GM23338 (cell line): ENCODE results near the gene HNRNPF. TPM values are rescaled to one million over a fixed set of nuclear protein-coding genes. Genes with fewer than 3 reads are reported as not detected.
"Not testable (repeated sequence)": the region's sequence is repeated elsewhere in the genome, so short reads cannot be mapped to it uniquely, and the experiment has no call there.

ENCODE experiments used
- ATAC-seq: fragments of 200-7000 bp; cut with Tn5 transposase; 3 replicates; pipeline ENCODE4 v1.9.1; 2020
- DNase-seq: peaks from one replicate; pipeline ENCODE4 v3.0.0-alpha.2; 2015; ENCODE audit warnings: low spot score
- H2AFZ ChIP-seq: fragments of 200-600 bp; sonication (generic); 2 replicates; pipeline ENCODE4 v1.8.0; 2016; ENCODE audit warnings: antibody characterized with exemption, mild to moderate bottlenecking, moderate library complexity
- H3F3A ChIP-seq: fragments of 200-600 bp; sonication (generic); replicated peaks from 2 replicates; pipeline ENCODE4 v1.8.0; 2017; ENCODE audit warnings: antibody characterized with exemption, mixed run types, low read depth
- H3K27ac ChIP-seq: fragments of 200-600 bp; sonication (generic); 2 replicates; pipeline ENCODE4 v1.6.1; 2016; ENCODE audit warnings: low read depth
- H3K27me3 ChIP-seq: fragments of 200-600 bp; sonication (generic); 2 replicates; pipeline ENCODE4 v1.8.0; 2016; ENCODE audit warnings: mild to moderate bottlenecking, mixed run types, moderate library complexity; ENCODE audit not compliant: insufficient read depth
- H3K36me3 ChIP-seq: fragments of 200-600 bp; sonication (generic); 2 replicates; pipeline ENCODE4 v1.8.0; 2016; ENCODE audit warnings: mild to moderate bottlenecking; ENCODE audit not compliant: insufficient read depth
- H3K4me1 ChIP-seq: fragments of 200-600 bp; sonication (generic); 2 replicates; pipeline ENCODE4 v1.8.0; 2016; ENCODE audit warnings: mild to moderate bottlenecking, moderate library complexity; ENCODE audit not compliant: insufficient read depth
- H3K4me2 ChIP-seq: fragments of 200-600 bp; sonication (generic); 2 replicates; pipeline ENCODE4 v1.7.1; 2017; ENCODE audit warnings: mixed run types
- H3K4me3 ChIP-seq: fragments of 200-600 bp; sonication (generic); 2 replicates; pipeline ENCODE4 v1.6.1; 2016; ENCODE audit warnings: mixed run types
- H3K79me2 ChIP-seq: fragments of 200-600 bp; sonication (generic); replicated peaks from 2 replicates; pipeline ENCODE4 v1.8.0; 2017; ENCODE audit warnings: mild to moderate bottlenecking; ENCODE audit not compliant: insufficient read depth
- H3K9me2 ChIP-seq: fragments of 200-600 bp; sonication (generic); 2 replicates; pipeline ENCODE4 v1.8.0; 2017; ENCODE audit not compliant: insufficient read depth
- H4K20me1 ChIP-seq: fragments of 200-600 bp; sonication (generic); replicated peaks from 2 replicates; pipeline ENCODE4 v1.8.0; 2017; ENCODE audit warnings: mild to moderate bottlenecking; ENCODE audit not compliant: insufficient read depth
- H3K27ac Mint-ChIP-seq: 2 replicates; pipeline ENCODE4 v1.8.0; 2020; ENCODE audit warnings: inconsistent platforms, mild to moderate bottlenecking, moderate library complexity, mixed read lengths
- H3K27me3 Mint-ChIP-seq: 3 replicates; pipeline ENCODE4 v1.8.0; 2022; ENCODE audit warnings: low read depth, mild to moderate bottlenecking, moderate library complexity, mixed read lengths, inconsistent platforms; ENCODE audit not compliant: insufficient read depth, poor library complexity
- H3K36me3 Mint-ChIP-seq: 3 replicates; pipeline ENCODE4 v1.8.0; 2021; ENCODE audit warnings: low read depth, mild to moderate bottlenecking, inconsistent platforms, moderate library complexity, mixed read lengths
- H3K4me1 Mint-ChIP-seq: 3 replicates; pipeline ENCODE4 v1.8.0; 2020; ENCODE audit warnings: mild to moderate bottlenecking, inconsistent platforms, mixed read lengths
- H3K4me3 Mint-ChIP-seq: 3 replicates; pipeline ENCODE4 v1.8.0; 2021; ENCODE audit warnings: moderate library complexity, mild to moderate bottlenecking, inconsistent platforms, mixed read lengths
- H3K9me3 Mint-ChIP-seq: 3 replicates; pipeline ENCODE4 v1.8.0; 2020; ENCODE audit warnings: moderate library complexity, mild to moderate bottlenecking, inconsistent platforms, mixed read lengths
- ETS1 ChIP-seq: IDR thresholded peaks from 2 replicates; pipeline ENCODE4 v1.6.1; 2016; ENCODE audit warnings: antibody characterized with exemption
- POLR2AphosphoS5 ChIP-seq: IDR thresholded peaks from 2 replicates; pipeline ENCODE4 v1.6.1; 2016; ENCODE audit warnings: antibody characterized with exemption, low read depth
- STAT1 ChIP-seq: IDR thresholded peaks from one replicate; pipeline ENCODE4 v1.6.1; 2016; ENCODE audit warnings: antibody characterized with exemption; ENCODE audit not compliant: unreplicated experiment
- ZNF462 ChIP-seq: fragments of 250-450 bp; sonication (Bioruptor Pico); IDR thresholded peaks from 2 replicates; pipeline ENCODE4 v1.5.0; 2020; ENCODE audit warnings: mild to moderate bottlenecking, moderate library complexity
- polyA plus RNA-seq: library from polyadenylated mRNA; unstranded; fragments of >200 nt; fragmentation: Nextera tagmentation; extraction: Ambion mirVana; gene quantifications from 2 replicates; pipeline ENCODE4 v1.2.1, GENCODE V29; 2016
- total RNA-seq: library from RNA; depleted of rRNA; stranded (reverse); fragments of >200 nt; shearing (Covaris generic); gene quantifications from 2 replicates; pipeline ENCODE4 v1.2.3, GENCODE V29; 2014
- TF ChIP-seq, protein P1 (sequence below), 2 experiments: fragments of 200-600 bp in 1 of 2; sonication (generic) in 1 of 2; conservative IDR thresholded peaks; 2 replicates each; pipeline versions ENCODE4 v1.5.1 to v1.6.1; 2016 to 2017; ENCODE audit warnings: antibody characterized with exemption in 2 of 2, low read depth in 2 of 2, mild to moderate bottlenecking in 2 of 2, moderate library complexity in 1 of 2

HNRNPF gene
- total and polyA plus RNA-seq, 2 experiments from 2014 or later = 210 to 378 TPM

GRCh38 chr10:43393606-43394360 lies 15.2 kb downstream of the HNRNPF start:
- Histone ChIP-seq H3K79me2 (peaks cover 93% of the 10 kb centered on the region), H3K4me2 (peak overlapping the region; percentile 97; the same call in 1 of the 2 replicates), H3K36me3 (peaks cover 61% of the 10 kb centered on the region), H2AFZ (no peak overlapping the region), H4K20me1 (peaks cover 64% of the 10 kb centered on the region), H3K27ac (peak overlapping the region; percentile 23), H3K9me2 (no peaks in the 10 kb centered on the region), H3K4me1 (peaks cover 30% of the 10 kb centered on the region), H3F3A (peaks cover 46% of the 10 kb centered on the region), H3K27me3 (no peaks in the 10 kb centered on the region), H3K4me3 (peak overlapping the region; percentile 99; the same call in 1 of the 2 replicates)
- Mint-ChIP-seq H3K4me1 (peaks cover 44% of the 10 kb centered on the region), H3K36me3 (peaks cover 86% of the 10 kb centered on the region), H3K4me3 (peak overlapping the region; percentile 22; the same call in 2 of the 3 replicates), H3K27ac (no peak overlapping the region), H3K27me3 (peaks cover 18% of the 10 kb centered on the region), H3K9me3 (no peaks in the 10 kb centered on the region; the same call in 2 of the 3 replicates)
- ATAC-seq = no peak
- no peak for DNase-seq
- TF ChIP-seq POLR2AphosphoS5 = 0 out of 2 replicates have a peak, but pooled peaks have one; percentile 12
- no peak for TF ChIP-seq STAT1

- not testable (repeated sequence) for ATAC-seq, H3K9me2 ChIP-seq, DNase-seq, H3K4me2 ChIP-seq, H3K4me3 ChIP-seq, H3K27me3 ChIP-seq, H2AFZ ChIP-seq, H3K9me3 Mint-ChIP-seq
- peaks cover 28% of the 10 kb centered on the region for H3K4me1 ChIP-seq
- H3K36me3 Mint-ChIP-seq = peaks cover 88% of the 10 kb centered on the region
- peaks cover 49% of the 10 kb centered on the region for H3F3A ChIP-seq
- H3K36me3 ChIP-seq = peaks cover 67% of the 10 kb centered on the region
- H3K27me3 Mint-ChIP-seq = peaks cover 18% of the 10 kb centered on the region
- peaks cover 93% of the 10 kb centered on the region for H3K79me2 ChIP-seq
- peaks cover 41% of the 10 kb centered on the region for H3K4me1 Mint-ChIP-seq
- H3K27ac Mint-ChIP-seq = peak overlapping the region; percentile 21; the same call in 1 of the 2 replicates
- H3K4me3 Mint-ChIP-seq = peak overlapping the region; percentile 16; the same call in 1 of the 3 replicates
- H4K20me1 ChIP-seq = peaks cover 65% of the 10 kb centered on the region
- H3K27ac ChIP-seq = peak overlapping the region; percentile 81
Observed at GRCh38 chr10:43393186-43393585, 15.8 kb downstream of the HNRNPF start.

DNA sequence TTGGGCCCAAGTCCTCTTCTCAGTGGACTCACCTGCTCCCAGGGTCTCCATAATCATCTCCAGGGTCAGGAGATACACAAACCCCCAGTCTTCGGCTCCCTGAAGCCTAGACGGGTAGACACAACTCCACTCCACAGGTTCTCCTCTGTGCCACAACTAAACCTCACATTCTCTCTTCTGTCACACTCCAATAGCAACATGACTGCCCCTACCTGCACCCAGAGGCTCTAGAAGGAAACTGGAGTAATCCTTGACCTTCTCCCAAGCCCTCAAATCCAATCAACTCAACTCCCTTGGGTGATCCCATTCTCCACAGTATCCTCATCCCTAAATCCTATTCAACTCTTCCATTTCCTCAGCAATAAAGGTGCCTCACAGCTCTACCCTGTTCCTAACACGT lies 16.2 kb downstream of the HNRNPF start:
- H3K4me2 ChIP-seq = no peak overlapping the region
- no peak for ATAC-seq
- H3F3A ChIP-seq = peaks cover 53% of the 10 kb centered on the region
- H3K4me1 ChIP-seq = peaks cover 24% of the 10 kb centered on the region
- H3K79me2 ChIP-seq = peaks cover 93% of the 10 kb centered on the region
- peak overlapping the region; percentile 81 for H3K27ac ChIP-seq
- H3K4me1 Mint-ChIP-seq = peaks cover 41% of the 10 kb centered on the region
- peaks cover 92% of the 10 kb centered on the region for H3K36me3 Mint-ChIP-seq
- peak overlapping the region; percentile 16; the same call in 1 of the 3 replicates for H3K4me3 Mint-ChIP-seq
- H3K36me3 ChIP-seq = peaks cover 71% of the 10 kb centered on the region
- no peak for DNase-seq
- no peaks in the 10 kb centered on the region; the same call in 2 of the 3 replicates for H3K9me3 Mint-ChIP-seq
- no peak overlapping the region for H3K4me3 ChIP-seq
- H3K9me2 ChIP-seq = no peaks in the 10 kb centered on the region
- H3K27me3 Mint-ChIP-seq = peaks cover 18% of the 10 kb centered on the region
- H4K20me1 ChIP-seq = peaks cover 69% of the 10 kb centered on the region
- H3K27ac Mint-ChIP-seq = peak overlapping the region; percentile 21
- H2AFZ ChIP-seq = no peak overlapping the region
- H3K27me3 ChIP-seq = no peaks in the 10 kb centered on the region
- TF ChIP-seq STAT1 (no peak), ZNF462 (no peak), POLR2AphosphoS5 (no peak), ETS1 (no peak)
- TF ChIP-seq, protein P1, sequence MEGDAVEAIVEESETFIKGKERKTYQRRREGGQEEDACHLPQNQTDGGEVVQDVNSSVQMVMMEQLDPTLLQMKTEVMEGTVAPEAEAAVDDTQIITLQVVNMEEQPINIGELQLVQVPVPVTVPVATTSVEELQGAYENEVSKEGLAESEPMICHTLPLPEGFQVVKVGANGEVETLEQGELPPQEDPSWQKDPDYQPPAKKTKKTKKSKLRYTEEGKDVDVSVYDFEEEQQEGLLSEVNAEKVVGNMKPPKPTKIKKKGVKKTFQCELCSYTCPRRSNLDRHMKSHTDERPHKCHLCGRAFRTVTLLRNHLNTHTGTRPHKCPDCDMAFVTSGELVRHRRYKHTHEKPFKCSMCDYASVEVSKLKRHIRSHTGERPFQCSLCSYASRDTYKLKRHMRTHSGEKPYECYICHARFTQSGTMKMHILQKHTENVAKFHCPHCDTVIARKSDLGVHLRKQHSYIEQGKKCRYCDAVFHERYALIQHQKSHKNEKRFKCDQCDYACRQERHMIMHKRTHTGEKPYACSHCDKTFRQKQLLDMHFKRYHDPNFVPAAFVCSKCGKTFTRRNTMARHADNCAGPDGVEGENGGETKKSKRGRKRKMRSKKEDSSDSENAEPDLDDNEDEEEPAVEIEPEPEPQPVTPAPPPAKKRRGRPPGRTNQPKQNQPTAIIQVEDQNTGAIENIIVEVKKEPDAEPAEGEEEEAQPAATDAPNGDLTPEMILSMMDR (conservative IDR thresholded peaks at IDR 0.05; ENCODE audit: low read depth in 2 of 2) = no peak
